H1 (cell line): ENCODE results near the gene GALNT6. TPM values are rescaled to one million over a fixed set of nuclear protein-coding genes. Genes with fewer than 3 reads are reported as not detected.

Source experiments
- CEBPB ChIP-seq: IDR thresholded peaks from 2 replicates; pipeline ENCODE4 v1.6.1; 2012; ENCODE audit warnings: low read depth, low read length
- CHD7 ChIP-seq: fragments of 300-600 bp; sonication (generic); IDR thresholded peaks from 2 replicates; pipeline ENCODE4 v1.7.1; 2012; ENCODE audit warnings: low read length, moderate library complexity, mild to moderate bottlenecking, inconsistent platforms; ENCODE audit not compliant: insufficient replicate concordance
- HDAC6 ChIP-seq: IDR thresholded peaks from one replicate; pipeline ENCODE4 v1.7.1; 2012; ENCODE audit warnings: low read depth, mild to moderate bottlenecking, inconsistent platforms, low read length, moderate library complexity
- SP2 ChIP-seq: IDR thresholded peaks from 2 replicates; pipeline ENCODE4 v1.6.1; 2012; ENCODE audit warnings: mild to moderate bottlenecking, low read length, inconsistent platforms
- SRF ChIP-seq: IDR thresholded peaks from 2 replicates; pipeline ENCODE4 v1.6.1; 2011; ENCODE audit warnings: mild to moderate bottlenecking, low read depth, low read length, moderate library complexity
- TBP ChIP-seq: IDR thresholded peaks from 2 replicates; pipeline ENCODE4 v1.6.1; 2011; ENCODE audit warnings: low read depth, low read length, improper control_type of control experiment
- polyA plus RNA-seq, 7 experiments: library from polyadenylated mRNA; depleted of rRNA in 3 of 7; stranded (reverse) in 5 of 7; unstranded in 2 of 7; fragments of >200 nt in 5 of 7; fragments of 200-250 nt in 2 of 7; gene quantifications; 1 replicate in 5 of 7; 2 replicates in 1 of 7; 4 replicates in 1 of 7; pipeline versions ENCODE4 v1.2.1 to v1.2.3, GENCODE V29; 2011 to 2013; ENCODE audit warnings: missing spikeins in 2 of 7, mixed read lengths in 2 of 7
- total RNA-seq: library from RNA; stranded (reverse); fragmentation: NEBNext Ultra II Directional; extraction: Animal tissue kit (Norgen Biotek cat#: 25700); gene quantifications from 2 replicates; pipeline ENCODE4 v1.2.1, GENCODE V29; 2021

Gene GALNT6
- total and polyA plus RNA-seq, 2 of the 8 experiments (the other 6 are each of a cell fraction or from before 2014, with no cell fraction given): 5.8 to 10.7 TPM

GRCh38 chr12:51360315-51360714 lies 30.9 kb downstream of the GALNT6 start (continued):
- no peak for TF ChIP-seq HDAC6
- no peak for TF ChIP-seq CEBPB
- TF ChIP-seq CHD7: no peak
- TF ChIP-seq TBP: no peak
- TF ChIP-seq SRF: no peak
- TF ChIP-seq SP2: no peak
